GM18907 (cell line): ENCODE data around the gene VAMP7.
"Not testable (repeated sequence)": the region's sequence is repeated elsewhere in the genome, so short reads cannot be mapped to it uniquely, and the experiment has no call there.

Source experiments
- ATAC-seq: cut with Tn5 transposase; IDR thresholded peaks from one replicate; pipeline ENCODE4 v1.9.1; 2021; ENCODE audit warnings: mild to moderate bottlenecking, moderate library complexity; ENCODE audit not compliant: unreplicated experiment

VAMP7 gene

GRCh38 chrX:155881158-155881993, at the start of gene VAMP7:
TSS of gene VAMP7 (plus strand) at chrX:155881345. CDS start at chrX:155889467, 8,122 bp downstream.
- ATAC-seq, result peak; percentile 96

- no peak for ATAC-seq
These were observed 39.9 kb upstream of the VAMP7 start for GRCh38 chrX:155841232-155841631.

- not testable (repeated sequence) for ATAC-seq
These were observed 29.4 kb upstream of the VAMP7 start for GRCh38 chrX:155851786-155852185.

- no peak for ATAC-seq
These were observed 23.6 kb upstream of the VAMP7 start for GRCh38 chrX:155857561-155857960.

GRCh38 chrX:155864655-155865054, 16.5 kb upstream of the VAMP7 start:
- ATAC-seq, result no peak

- no peak for ATAC-seq
These were observed 16.0 kb upstream of the VAMP7 start for GRCh38 chrX:155865193-155865592.

GRCh38 chrX:155867821-155868220, 13.3 kb upstream of the VAMP7 start:
- no peak for ATAC-seq

GRCh38 chrX:155870958-155871357, 10.2 kb upstream of the VAMP7 start:
- ATAC-seq, result no peak

- no peak for ATAC-seq
These were observed 9.2 kb upstream of the VAMP7 start for GRCh38 chrX:155871934-155872333.

GRCh38 chrX:155873188-155873587, 8.0 kb upstream of the VAMP7 start:
- ATAC-seq, result no peak

- ATAC-seq, result no peak
These were observed 6.4 kb upstream of the VAMP7 start for GRCh38 chrX:155874571-155875244.

- no peak for ATAC-seq
These were observed 4.4 kb upstream of the VAMP7 start for GRCh38 chrX:155876704-155877103.

GRCh38 chrX:155877288-155877687, 3.9 kb upstream of the VAMP7 start:
- no peak for ATAC-seq

GRCh38 chrX:155880586-155881157, 473 bp upstream of the VAMP7 start:
- no peak for ATAC-seq

- ATAC-seq, result no peak
These were observed 5.3 kb downstream of the VAMP7 start for GRCh38 chrX:155886409-155886808.

- ATAC-seq, result no peak
These were observed 7.0 kb downstream of the VAMP7 start for GRCh38 chrX:155888139-155888538.

GRCh38 chrX:155889328-155889727, 8.2 kb downstream of the VAMP7 start:
- no peak for ATAC-seq

- ATAC-seq, result no peak
These were observed 10.5 kb downstream of the VAMP7 start for GRCh38 chrX:155891446-155892210.

GRCh38 chrX:155893521-155893920, 12.4 kb downstream of the VAMP7 start:
- no peak for ATAC-seq

GRCh38 chrX:155896512-155896911, 15.4 kb downstream of the VAMP7 start:
- ATAC-seq, result no peak

- no peak for ATAC-seq
These were observed 18.2 kb downstream of the VAMP7 start for GRCh38 chrX:155899366-155899765.
